Astrocyte of the spinal cord (primary cell): ENCODE results near the gene NOTUM.
A peak's percentile ranks its signal among the peaks of the same experiment; 100 is the strongest.

Experiments
- DNase-seq: peaks from one replicate; pipeline ENCODE4 v3.0.0; 2011; ENCODE audit warnings: low read depth, low spot score
- H3K4me3 ChIP-seq: 2 replicates; pipeline ENCODE4 v1.5.1; 2011; ENCODE audit warnings: low read depth, mild to moderate bottlenecking, low read length, moderate library complexity
- in situ Hi-C: cut with HindIII; loops from 2 replicates; pipeline ENCODE4 v1.10.0; 2017; ENCODE audit warnings: low sequenced_read_pairs
- TF ChIP-seq, protein P1 (sequence below): IDR thresholded peaks from 2 replicates; pipeline ENCODE4 v1.5.1; 2012; ENCODE audit warnings: low read depth, mild to moderate bottlenecking, low read length, inconsistent platforms

NOTUM gene

DNA sequence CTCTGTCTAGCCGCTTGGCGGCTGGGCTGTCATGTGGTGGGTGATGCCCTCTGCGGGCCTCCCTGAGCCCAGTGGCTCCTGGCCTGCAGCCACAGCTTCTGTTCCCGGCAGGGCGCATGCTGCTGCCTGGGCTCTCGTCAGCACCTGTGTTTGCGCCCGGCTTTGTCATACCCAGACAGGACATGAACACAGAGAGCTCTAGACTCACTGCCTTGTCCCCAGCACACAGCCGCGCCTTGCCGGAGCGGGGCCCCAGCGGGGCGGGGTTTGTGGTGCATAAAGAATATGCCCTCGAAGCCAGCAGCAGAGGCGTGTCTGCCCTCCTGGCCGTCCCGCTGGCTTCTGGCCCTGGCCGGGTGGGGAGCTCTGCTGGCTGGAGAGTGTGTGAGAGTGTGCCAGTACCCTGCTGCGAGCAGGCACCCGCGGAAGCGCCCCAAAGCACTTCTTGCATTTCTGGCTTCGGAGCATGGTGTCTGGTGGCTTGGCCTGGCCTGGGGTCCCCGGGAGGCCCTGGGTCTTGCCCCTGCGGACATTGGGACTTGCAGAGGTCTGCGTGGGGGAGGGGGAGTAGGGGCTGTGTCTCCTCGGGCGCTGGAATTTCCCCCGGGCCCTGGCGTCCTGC lies 30.8 kb upstream of the NOTUM start:
- in situ Hi-C loops, result no loop called here
- peak; percentile 76 for DNase-seq
- TF ChIP-seq, protein P1, sequence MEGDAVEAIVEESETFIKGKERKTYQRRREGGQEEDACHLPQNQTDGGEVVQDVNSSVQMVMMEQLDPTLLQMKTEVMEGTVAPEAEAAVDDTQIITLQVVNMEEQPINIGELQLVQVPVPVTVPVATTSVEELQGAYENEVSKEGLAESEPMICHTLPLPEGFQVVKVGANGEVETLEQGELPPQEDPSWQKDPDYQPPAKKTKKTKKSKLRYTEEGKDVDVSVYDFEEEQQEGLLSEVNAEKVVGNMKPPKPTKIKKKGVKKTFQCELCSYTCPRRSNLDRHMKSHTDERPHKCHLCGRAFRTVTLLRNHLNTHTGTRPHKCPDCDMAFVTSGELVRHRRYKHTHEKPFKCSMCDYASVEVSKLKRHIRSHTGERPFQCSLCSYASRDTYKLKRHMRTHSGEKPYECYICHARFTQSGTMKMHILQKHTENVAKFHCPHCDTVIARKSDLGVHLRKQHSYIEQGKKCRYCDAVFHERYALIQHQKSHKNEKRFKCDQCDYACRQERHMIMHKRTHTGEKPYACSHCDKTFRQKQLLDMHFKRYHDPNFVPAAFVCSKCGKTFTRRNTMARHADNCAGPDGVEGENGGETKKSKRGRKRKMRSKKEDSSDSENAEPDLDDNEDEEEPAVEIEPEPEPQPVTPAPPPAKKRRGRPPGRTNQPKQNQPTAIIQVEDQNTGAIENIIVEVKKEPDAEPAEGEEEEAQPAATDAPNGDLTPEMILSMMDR, result no peak
- H3K4me3 ChIP-seq, result no peak overlapping the region

DNA sequence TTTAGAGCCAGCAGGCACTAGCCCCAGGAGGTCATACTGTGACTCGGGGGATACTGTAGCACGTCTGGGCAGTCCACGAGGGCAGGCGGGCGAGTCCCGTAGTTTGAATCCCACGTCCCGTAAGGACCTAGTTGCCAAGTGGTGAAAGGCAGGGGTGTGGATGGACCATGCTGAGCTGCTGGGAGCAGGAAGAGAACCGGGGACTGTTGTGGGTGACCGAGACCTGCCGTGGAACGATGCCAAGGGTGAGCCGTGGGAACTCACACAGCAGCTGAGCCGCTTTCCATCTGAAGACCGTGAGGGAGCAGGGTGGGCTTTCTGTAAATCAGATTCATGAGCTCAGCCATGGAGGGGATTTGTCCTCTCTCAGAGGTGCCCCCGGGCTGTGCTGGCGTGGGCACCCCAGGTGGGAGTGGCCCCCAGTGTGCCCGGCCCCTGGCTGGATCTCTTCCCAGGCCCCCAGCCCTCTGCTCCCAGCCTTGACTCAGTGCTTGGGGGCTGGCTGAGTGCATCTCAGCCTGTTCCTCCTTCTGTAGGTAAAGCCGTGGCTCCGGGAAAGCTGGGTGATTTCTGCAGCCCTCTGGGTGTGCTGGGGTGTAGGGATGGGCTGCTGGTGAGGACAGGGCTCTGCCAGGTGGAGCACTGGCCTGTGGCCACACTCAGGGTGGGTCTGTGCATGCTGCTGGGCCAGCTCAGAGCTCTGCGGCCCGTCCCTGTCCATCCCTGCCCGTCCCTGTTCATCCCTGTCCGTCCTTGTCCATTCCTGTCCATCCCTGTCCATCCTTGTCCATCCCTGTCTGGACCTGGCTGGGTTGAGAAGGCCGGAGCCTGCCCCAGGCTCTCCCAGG lies 30.1 kb upstream of the NOTUM start:
- in situ Hi-C loops, result no loop called here
- H3K4me3 ChIP-seq, result no peak overlapping the region
- TF ChIP-seq, protein P1, result no peak

DNA sequence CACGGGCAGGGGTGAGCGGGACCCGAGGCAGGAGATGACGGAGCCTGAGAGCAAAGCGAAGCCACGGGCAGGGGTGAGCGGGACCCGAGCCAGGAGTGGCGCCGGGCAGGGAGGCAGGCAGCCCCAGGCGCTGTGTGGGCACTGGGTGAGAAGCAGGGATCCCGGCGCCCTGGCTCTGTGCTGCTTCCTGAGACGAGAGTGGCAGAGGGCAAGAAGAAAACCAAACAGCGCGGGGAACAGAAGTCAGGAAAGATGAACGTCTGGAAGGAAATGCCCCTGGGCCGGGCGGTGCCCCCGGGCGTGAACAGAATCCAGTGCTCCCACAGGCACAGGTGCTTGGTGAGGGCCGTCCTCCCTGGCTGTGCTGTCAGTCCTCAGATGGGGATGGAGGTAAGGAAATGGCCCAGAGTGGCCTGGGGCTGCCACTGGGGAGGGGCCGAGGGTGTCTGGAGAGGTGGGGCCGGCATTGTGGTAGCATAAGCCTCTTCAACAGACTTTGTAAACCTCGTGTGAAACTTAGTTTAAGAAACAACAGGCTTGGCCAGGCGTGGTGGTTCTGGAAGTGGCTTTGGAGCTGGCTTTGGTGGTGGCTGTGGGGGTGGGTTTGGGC lies 26.3 kb upstream of the NOTUM start:
- in situ Hi-C loops, result no loop called here
- H3K4me3 ChIP-seq, result no peak overlapping the region
- TF ChIP-seq, protein P1, result no peak
- DNase-seq, result no peak

More for the DNA sequence above, 30.1 kb upstream of the NOTUM start:
- DNase-seq, result no peak

DNA sequence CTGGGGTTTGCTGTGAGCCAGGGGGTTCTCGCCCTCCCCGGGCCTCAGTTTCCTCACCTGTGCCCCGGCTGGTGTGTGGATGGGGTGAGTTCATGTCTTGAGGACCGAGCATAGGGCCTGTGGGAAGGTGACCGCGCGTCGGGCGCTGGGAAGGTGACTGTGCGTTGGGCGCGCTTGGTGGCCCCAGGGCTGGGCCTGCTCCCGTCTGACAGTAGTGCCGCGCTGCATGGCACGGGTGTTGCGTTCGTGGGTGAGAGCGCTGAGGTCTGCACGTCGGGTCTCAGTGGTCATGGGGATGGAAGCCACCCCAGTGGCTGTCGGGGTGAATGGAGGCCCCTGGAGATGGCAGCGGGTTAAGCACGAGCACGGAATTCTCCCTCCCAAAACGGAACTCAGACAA lies 25.6 kb upstream of the NOTUM start:
- in situ Hi-C loops, result no loop called here

DNA sequence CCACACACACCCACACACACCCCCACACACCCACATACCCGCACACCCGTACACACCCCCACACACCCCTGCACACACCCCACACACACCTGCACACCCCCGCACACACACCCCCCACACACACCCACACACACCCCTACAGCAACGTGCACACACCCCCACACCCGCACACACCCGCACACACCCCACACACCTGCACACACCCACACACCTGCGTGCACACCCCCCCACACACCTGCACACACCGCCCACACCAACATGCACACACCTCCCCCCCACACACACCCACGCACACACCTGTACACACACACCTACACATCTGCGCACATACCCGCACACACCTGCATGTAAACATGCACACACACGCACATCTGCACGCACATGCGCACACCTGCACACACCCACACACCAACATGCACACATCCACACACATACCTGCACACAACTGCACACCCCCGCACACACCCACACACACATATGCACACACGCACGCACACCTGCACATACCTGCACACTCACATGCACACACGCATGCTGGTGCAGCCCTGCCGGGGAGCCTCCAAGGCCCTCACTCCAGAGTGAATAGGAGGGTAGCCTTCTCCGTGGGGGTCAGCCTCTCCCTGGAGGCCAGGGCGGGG lies 23.9 kb upstream of the NOTUM start:
- no peak for DNase-seq
- in situ Hi-C loops, result no loop called here
- H3K4me3 ChIP-seq, result no peak overlapping the region
- TF ChIP-seq, protein P1, result no peak

More for the DNA sequence above, 25.6 kb upstream of the NOTUM start:
- TF ChIP-seq, protein P1, result no peak
- no peak overlapping the region for H3K4me3 ChIP-seq
- no peak for DNase-seq

DNA sequence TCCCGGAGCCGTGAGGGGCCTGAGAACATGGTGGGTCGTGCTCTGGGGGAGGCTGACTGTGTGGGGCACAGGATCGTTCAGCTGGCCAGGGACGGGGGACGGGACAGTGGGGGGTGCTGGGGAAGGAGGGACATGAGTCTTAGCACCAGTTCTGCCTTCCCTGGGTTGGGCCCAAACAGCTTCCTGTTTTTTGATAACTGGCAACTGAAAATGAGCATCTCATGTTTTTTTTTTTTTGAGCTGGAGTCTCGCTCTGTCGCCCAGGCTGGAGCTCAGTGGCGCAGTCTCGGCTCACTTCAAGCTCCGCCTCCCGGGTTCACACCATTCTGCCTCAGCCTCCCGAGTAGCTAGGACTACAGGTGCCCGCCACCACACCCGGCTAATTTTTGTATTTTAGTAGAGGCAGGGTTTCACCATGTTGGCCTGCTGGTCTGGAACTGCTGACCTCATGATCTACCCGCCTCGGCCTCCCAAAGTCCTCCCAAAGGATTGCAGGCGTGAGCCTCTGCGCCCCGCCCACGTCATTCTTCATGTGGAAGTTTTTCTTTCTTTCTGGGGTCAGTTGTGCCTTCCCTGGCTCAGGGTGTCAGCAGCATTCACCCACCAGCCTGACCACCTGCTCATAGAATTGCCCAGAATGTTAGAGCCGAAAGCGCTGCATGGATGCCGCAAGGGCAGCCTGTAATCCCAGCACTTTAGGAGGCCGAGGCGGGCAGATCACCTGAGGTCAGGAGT lies 22.8 kb upstream of the NOTUM start:
- no peak for DNase-seq
- TF ChIP-seq, protein P1, result no peak
- in situ Hi-C loops, result no loop called here
- H3K4me3 ChIP-seq, result no peak overlapping the region
